ENCODE data around the gene PRKAG3. TPM values are rescaled to one million over a fixed set of nuclear protein-coding genes. Genes with fewer than 3 reads are reported as not detected.
"Not testable (repeated sequence)": the region's sequence is repeated elsewhere in the genome, so short reads cannot be mapped to it uniquely, and the experiment has no call there.

PRKAG3 gene
- total RNA-seq, 1 donor from 2014 or later: not detected

- DNase-seq (ENCODE audit: low spot score): no peak
These were observed 31.5 kb upstream of the PRKAG3 start for GRCh38 chr2:218863021-218863520.

- DNase-seq (ENCODE audit: low spot score): no peak
These were observed 30.2 kb upstream of the PRKAG3 start for GRCh38 chr2:218861645-218862318.

GRCh38 chr2:218860950-218861381 is 29.4 kb upstream of the PRKAG3 start:
- DNase-seq (ENCODE audit: low spot score): no peak

GRCh38 chr2:218859988-218860831 is 28.6 kb upstream of the PRKAG3 start:
- no peak for DNase-seq (ENCODE audit: low spot score)

- DNase-seq (ENCODE audit: low spot score): no peak
These were observed 28.0 kb upstream of the PRKAG3 start, which contains the start of gene WNT6 for GRCh38 chr2:218859556-218859987. Gene WNT6, plus strand, starts transcription at chr2:218859805. Its CDS starts 233 bp downstream, at chr2:218860038.

- DNase-seq (ENCODE audit: low spot score): no peak
These were observed 27.3 kb upstream of the PRKAG3 start for GRCh38 chr2:218858671-218859555.

- DNase-seq (ENCODE audit: low spot score): no peak
These were observed 26.5 kb upstream of the PRKAG3 start for GRCh38 chr2:218858138-218858445.

GRCh38 chr2:218857371-218858137 is 26.0 kb upstream of the PRKAG3 start:
- no peak for DNase-seq (ENCODE audit: low spot score)

- no peak for DNase-seq (ENCODE audit: low spot score)
These were observed 25.3 kb upstream of the PRKAG3 start for GRCh38 chr2:218856896-218857243.

GRCh38 chr2:218856167-218856895 is 24.7 kb upstream of the PRKAG3 start:
- no peak for DNase-seq (ENCODE audit: low spot score)

GRCh38 chr2:218855305-218856166 is 23.9 kb upstream of the PRKAG3 start:
- no peak for DNase-seq (ENCODE audit: low spot score)

- no peak for DNase-seq (ENCODE audit: low spot score)
These were observed 23.3 kb upstream of the PRKAG3 start for GRCh38 chr2:218854860-218855259.

GRCh38 chr2:218853766-218854165 is 22.2 kb upstream of the PRKAG3 start:
- DNase-seq (ENCODE audit: low spot score): no peak

- peak; percentile 51 for DNase-seq (ENCODE audit: low spot score)
These were observed 21.5 kb upstream of the PRKAG3 start for GRCh38 chr2:218852911-218853667.

GRCh38 chr2:218851286-218851685 is 19.7 kb upstream of the PRKAG3 start:
- no peak for DNase-seq (ENCODE audit: low spot score)

GRCh38 chr2:218850796-218851195 is 19.2 kb upstream of the PRKAG3 start:
- DNase-seq (ENCODE audit: low spot score): no peak

- no peak for DNase-seq (ENCODE audit: low spot score)
These were observed 18.1 kb upstream of the PRKAG3 start for GRCh38 chr2:218849721-218850120.

- not testable (repeated sequence) for DNase-seq (ENCODE audit: low spot score)
These were observed 15.4 kb upstream of the PRKAG3 start for GRCh38 chr2:218846963-218847362.

- not testable (repeated sequence) for DNase-seq (ENCODE audit: low spot score)
These were observed 12.7 kb upstream of the PRKAG3 start for GRCh38 chr2:218844334-218844733.

Data from mucosa of gallbladder (tissue), 1 donor.